Activated CD4-positive, alpha-beta T cell treated with anti-CD3 and anti-CD28 coated beads, Interleukin-2, amount 10 ng/mL, durations not matched to agents 24 days and 14 days (primary cell): ENCODE measurements around the gene CYTH3. TPM values are rescaled to one million over a fixed set of nuclear protein-coding genes. Genes with fewer than 3 reads are reported as not detected.
"Not testable (repeated sequence)": the region's sequence is repeated elsewhere in the genome, so short reads cannot be mapped to it uniquely, and the experiment has no call there.

ENCODE experiments used
- DNase-seq: peaks from one replicate; pipeline ENCODE4 v3.0.0; 2022
- H3K27ac Mint-ChIP-seq: one replicate; pipeline ENCODE4 v1.8.0; 2022; ENCODE audit warnings: mild to moderate bottlenecking, mixed read lengths
- H3K27me3 Mint-ChIP-seq: one replicate; pipeline ENCODE4 v1.8.0; 2022; ENCODE audit warnings: mixed read lengths
- H3K36me3 Mint-ChIP-seq: one replicate; pipeline ENCODE4 v1.8.0; 2022; ENCODE audit warnings: low read depth, mild to moderate bottlenecking, mixed read lengths
- H3K4me1 Mint-ChIP-seq: one replicate; pipeline ENCODE4 v1.8.0; 2021; ENCODE audit warnings: mixed read lengths
- H3K4me3 Mint-ChIP-seq: one replicate; pipeline ENCODE4 v1.8.0; 2022; ENCODE audit warnings: mild to moderate bottlenecking, moderate library complexity, mixed read lengths
- H3K9me3 Mint-ChIP-seq: one replicate; pipeline ENCODE4 v1.8.0; 2021; ENCODE audit warnings: mixed read lengths
- intact Hi-C: fragments of 100-400 bp; cut with micrococcal nuclease; formaldehyde crosslinking; loops from one replicate; pipeline ENCODE4 v1.15.1; 2023
- total RNA-seq: library from RNA; stranded (reverse); gene quantifications from 2 replicates; pipeline ENCODE4 v1.2.3, GENCODE V29; 2022

Gene CYTH3
- total RNA-seq, 1 donor from 2014 or later: 0.65 TPM

DNA sequence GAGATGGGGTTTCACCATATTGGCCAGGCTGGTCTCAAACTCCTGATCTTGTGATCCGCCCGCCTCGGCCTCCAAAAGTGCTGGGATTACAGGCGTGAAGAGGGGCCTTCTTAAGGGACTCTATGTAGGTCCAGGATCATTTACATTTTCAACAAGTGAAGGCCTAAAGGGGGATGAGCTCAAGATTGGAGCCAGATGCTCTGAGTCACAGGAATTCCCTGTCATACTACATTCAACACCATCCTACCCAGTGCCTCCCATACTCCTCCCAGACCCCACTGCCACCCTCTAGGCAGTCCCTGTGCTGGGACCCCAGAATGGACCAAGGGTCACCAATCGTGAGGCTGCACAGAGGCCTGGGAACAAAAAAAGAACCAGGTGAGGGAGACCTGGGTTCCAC lies 29.9 kb downstream of the CYTH3 start:
- H3K27ac Mint-ChIP-seq: no peak overlapping the region
- no peaks in the 10 kb centered on the region for H3K4me1 Mint-ChIP-seq
- intact Hi-C loops: no loop called here
- H3K4me3 Mint-ChIP-seq: no peak overlapping the region
- peaks cover 31% of the 10 kb centered on the region for H3K27me3 Mint-ChIP-seq
- no peak for DNase-seq
- H3K9me3 Mint-ChIP-seq: no peaks in the 10 kb centered on the region
- no peaks in the 10 kb centered on the region for H3K36me3 Mint-ChIP-seq

DNA sequence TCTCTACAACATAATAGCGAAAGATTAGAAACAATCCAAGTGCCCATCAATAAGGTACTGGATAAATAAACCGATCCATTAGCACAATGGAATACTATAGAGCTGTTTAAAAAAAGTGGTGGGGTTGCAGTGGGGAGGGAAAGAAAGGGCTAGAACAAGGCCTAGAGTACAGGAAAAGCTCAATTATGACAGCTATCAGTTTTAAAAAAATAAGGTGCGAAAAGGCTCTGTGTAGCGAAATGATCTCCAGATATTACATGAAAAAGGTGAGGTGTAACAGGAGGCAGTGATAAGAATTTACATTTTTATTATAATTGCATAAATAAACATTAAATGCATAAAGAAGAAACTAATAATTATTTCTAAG lies 30.8 kb downstream of the CYTH3 start:
- H3K27me3 Mint-ChIP-seq: peaks cover 29% of the 10 kb centered on the region
- no peaks in the 10 kb centered on the region for H3K9me3 Mint-ChIP-seq
- no peaks in the 10 kb centered on the region for H3K4me1 Mint-ChIP-seq
- no peak overlapping the region for H3K4me3 Mint-ChIP-seq
- no peaks in the 10 kb centered on the region for H3K36me3 Mint-ChIP-seq
- DNase-seq: no peak
- intact Hi-C loops: no loop called here
- H3K27ac Mint-ChIP-seq: no peak overlapping the region

DNA sequence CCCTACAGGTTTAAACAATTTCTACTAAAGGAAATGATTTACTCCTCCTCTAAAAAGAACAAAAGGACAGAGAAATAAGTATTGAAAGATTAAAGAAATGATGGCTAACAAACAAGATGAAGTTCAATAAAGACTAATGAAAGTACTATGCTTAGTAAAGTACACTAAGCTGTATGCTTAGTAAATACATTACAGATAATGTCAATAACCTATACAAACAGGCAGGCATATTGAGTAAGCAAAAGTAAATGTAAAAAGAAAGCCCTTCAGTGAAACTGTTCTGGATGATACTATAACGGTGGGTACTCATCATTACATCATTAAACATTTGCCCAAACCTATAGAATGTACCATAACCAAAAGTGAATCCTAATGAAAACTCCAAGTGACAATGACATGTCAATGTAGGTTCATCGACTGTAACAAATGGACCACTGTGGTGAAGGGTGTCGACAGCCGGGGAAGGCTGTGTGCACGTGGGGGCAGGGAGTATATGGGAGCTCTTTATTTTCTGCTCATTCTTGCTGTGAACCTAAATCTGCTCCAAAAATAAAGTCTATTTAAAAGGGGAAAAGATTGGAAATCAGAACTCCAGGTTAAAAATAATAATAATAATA lies 34.0 kb downstream of the CYTH3 start:
- Mint-ChIP-seq H3K4me1 (no peaks in the 10 kb centered on the region), H3K9me3 (no peaks in the 10 kb centered on the region), H3K36me3 (no peaks in the 10 kb centered on the region), H3K27ac (no peak overlapping the region), H3K4me3 (no peak overlapping the region), H3K27me3 (peaks cover 33% of the 10 kb centered on the region)
- intact Hi-C loops: no loop called here
- DNase-seq: no peak

DNA sequence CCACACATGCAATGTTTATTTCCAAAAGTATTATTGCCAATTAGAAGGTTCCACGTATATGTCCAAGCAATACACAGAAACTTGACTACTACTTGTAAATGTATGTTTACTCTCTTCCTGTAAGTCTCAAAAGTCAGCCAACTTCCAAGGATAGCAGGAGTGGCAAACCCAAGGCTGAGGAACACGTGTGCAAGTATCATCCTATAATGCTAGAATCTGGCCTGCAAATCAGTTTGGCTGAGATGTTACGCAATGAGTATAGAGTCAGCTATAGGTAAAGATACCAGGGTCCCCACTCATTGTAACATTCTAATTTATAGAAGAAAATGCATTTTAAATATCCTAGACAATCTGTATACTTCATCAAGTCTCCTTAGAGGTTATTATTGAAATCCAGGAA lies 34.7 kb downstream of the CYTH3 start:
- Mint-ChIP-seq H3K4me1 (peaks cover 3% of the 10 kb centered on the region), H3K4me3 (no peak overlapping the region), H3K36me3 (no peaks in the 10 kb centered on the region), H3K27me3 (peaks cover 32% of the 10 kb centered on the region), H3K9me3 (no peaks in the 10 kb centered on the region), H3K27ac (no peak overlapping the region)
- intact Hi-C loops: no loop called here
- no peak for DNase-seq

DNA sequence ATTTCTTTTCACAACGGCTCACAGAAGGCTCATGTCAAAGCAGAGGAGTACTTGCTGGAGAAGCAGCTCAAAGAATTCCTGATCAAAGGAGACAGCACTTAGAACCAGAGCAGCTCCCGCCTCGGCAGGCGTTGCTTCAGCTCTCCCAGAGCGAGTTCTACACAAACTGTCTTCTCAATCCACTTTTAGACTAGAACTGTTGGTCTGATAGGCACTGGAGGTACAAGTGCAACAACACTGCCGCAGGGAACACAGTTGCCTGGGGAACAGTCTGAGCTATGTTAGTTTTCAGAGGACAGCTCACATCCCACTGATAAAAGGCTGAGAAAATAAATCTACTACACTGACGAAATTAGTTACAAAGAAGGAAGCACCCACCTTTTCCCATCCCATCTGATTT lies 35.4 kb downstream of the CYTH3 start:
- no peak overlapping the region for H3K27ac Mint-ChIP-seq
- H3K4me3 Mint-ChIP-seq: no peak overlapping the region
- no peak for DNase-seq
- no peaks in the 10 kb centered on the region for H3K36me3 Mint-ChIP-seq
- peaks cover 39% of the 10 kb centered on the region for H3K27me3 Mint-ChIP-seq
- intact Hi-C loops: no loop called here
- no peaks in the 10 kb centered on the region for H3K9me3 Mint-ChIP-seq
- peaks cover 5% of the 10 kb centered on the region for H3K4me1 Mint-ChIP-seq

- DNase-seq: no peak
- H3K27me3 Mint-ChIP-seq: peaks cover 47% of the 10 kb centered on the region
- H3K36me3 Mint-ChIP-seq: no peaks in the 10 kb centered on the region
- H3K4me3 Mint-ChIP-seq: no peak overlapping the region
- H3K9me3 Mint-ChIP-seq: no peaks in the 10 kb centered on the region
- intact Hi-C loops: no loop called here
- H3K4me1 Mint-ChIP-seq: peaks cover 5% of the 10 kb centered on the region
- H3K27ac Mint-ChIP-seq: no peak overlapping the region
These were observed 37.2 kb downstream of the CYTH3 start for GRCh38 chr7:6235029-6235871.

DNA sequence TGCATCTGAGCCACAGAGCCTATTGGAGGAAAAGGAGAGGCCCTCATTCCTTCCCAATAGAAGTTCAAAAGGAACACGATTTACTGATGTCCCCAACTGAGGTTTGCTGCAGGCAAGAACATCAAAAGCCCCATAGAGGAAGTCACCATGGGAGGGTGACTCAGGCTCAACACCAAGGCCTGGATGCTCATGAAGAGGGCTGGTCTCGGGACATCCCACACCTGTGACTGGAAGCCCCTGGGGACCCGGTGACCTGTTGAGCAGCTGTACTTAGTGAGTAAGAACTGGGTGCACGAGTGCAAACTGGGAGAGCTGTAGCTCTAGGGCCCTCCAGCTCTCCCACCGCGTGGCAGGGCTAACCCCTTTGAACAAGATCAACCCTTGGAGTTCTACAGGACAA lies 38.0 kb downstream of the CYTH3 start:
- Mint-ChIP-seq H3K27me3 (peaks cover 45% of the 10 kb centered on the region), H3K27ac (no peak overlapping the region), H3K9me3 (no peaks in the 10 kb centered on the region), H3K4me1 (peaks cover 5% of the 10 kb centered on the region), H3K36me3 (no peaks in the 10 kb centered on the region), H3K4me3 (no peak overlapping the region)
- intact Hi-C loops: no loop called here
- no peak for DNase-seq

- Mint-ChIP-seq H3K27ac (no peak overlapping the region), H3K4me3 (no peak overlapping the region), H3K27me3 (peaks cover 50% of the 10 kb centered on the region), H3K4me1 (peaks cover 8% of the 10 kb centered on the region), H3K36me3 (no peaks in the 10 kb centered on the region), H3K9me3 (no peaks in the 10 kb centered on the region)
- no peak for DNase-seq
- intact Hi-C loops: no loop called here
These were observed 39.9 kb downstream of the CYTH3 start for GRCh38 chr7:6232534-6232933.

DNA sequence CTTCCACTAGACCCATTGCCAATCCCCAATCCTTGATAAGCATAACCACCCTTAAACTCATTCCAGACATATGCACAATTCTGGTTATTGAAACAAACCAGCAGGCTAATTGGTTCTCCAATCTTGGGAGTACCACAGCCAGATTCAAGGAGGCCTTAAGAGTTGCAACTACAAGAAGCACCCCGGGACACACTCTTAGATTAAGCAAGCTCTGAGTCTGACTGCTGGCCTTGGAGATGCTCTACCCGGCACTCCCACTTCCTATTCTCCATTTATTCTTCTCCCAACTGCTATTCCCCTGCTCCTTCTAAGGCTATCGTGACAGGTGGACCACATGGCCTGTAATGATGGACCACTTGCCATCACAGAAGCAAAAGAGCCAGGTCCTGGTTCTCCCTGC lies 40.3 kb downstream of the CYTH3 start:
- H3K27ac Mint-ChIP-seq: no peak overlapping the region
- H3K4me1 Mint-ChIP-seq: peaks cover 8% of the 10 kb centered on the region
- intact Hi-C loops: no loop called here
- H3K36me3 Mint-ChIP-seq: no peaks in the 10 kb centered on the region
- no peaks in the 10 kb centered on the region for H3K9me3 Mint-ChIP-seq
- H3K27me3 Mint-ChIP-seq: peaks cover 51% of the 10 kb centered on the region
- DNase-seq: no peak
- H3K4me3 Mint-ChIP-seq: no peak overlapping the region

DNA sequence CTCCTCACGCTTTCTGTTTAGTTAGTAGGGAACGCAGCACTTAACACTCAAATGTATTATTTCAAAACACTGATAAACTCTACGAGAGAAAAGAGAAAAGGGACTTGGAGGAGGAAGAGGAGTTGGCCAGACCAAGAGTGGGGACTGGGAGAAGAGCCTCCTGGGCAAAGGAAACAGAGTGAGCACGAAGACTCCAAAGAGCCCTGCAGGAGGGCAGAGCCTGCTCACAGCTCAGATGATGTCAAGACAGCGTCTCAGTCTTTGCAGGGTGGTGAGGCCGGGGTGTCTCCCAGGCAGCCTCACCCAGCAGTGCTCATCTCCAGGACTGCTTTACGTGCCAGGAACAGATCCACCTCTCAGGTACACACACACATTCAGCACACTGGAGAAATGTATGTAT lies 41.2 kb downstream of the CYTH3 start:
- no peaks in the 10 kb centered on the region for H3K9me3 Mint-ChIP-seq
- no peak overlapping the region for H3K27ac Mint-ChIP-seq
- H3K27me3 Mint-ChIP-seq: peaks cover 47% of the 10 kb centered on the region
- H3K4me1 Mint-ChIP-seq: peaks cover 8% of the 10 kb centered on the region
- no peak for DNase-seq
- no peaks in the 10 kb centered on the region for H3K36me3 Mint-ChIP-seq
- intact Hi-C loops: no loop called here
- H3K4me3 Mint-ChIP-seq: no peak overlapping the region

- H3K36me3 Mint-ChIP-seq, H3K4me3 Mint-ChIP-seq, H3K27ac Mint-ChIP-seq, DNase-seq, H3K4me1 Mint-ChIP-seq, H3K9me3 Mint-ChIP-seq, intact Hi-C loops: not testable (repeated sequence)
- peaks cover 51% of the 10 kb centered on the region for H3K27me3 Mint-ChIP-seq
These were observed 43.1 kb downstream of the CYTH3 start for GRCh38 chr7:6229284-6229683.

DNA sequence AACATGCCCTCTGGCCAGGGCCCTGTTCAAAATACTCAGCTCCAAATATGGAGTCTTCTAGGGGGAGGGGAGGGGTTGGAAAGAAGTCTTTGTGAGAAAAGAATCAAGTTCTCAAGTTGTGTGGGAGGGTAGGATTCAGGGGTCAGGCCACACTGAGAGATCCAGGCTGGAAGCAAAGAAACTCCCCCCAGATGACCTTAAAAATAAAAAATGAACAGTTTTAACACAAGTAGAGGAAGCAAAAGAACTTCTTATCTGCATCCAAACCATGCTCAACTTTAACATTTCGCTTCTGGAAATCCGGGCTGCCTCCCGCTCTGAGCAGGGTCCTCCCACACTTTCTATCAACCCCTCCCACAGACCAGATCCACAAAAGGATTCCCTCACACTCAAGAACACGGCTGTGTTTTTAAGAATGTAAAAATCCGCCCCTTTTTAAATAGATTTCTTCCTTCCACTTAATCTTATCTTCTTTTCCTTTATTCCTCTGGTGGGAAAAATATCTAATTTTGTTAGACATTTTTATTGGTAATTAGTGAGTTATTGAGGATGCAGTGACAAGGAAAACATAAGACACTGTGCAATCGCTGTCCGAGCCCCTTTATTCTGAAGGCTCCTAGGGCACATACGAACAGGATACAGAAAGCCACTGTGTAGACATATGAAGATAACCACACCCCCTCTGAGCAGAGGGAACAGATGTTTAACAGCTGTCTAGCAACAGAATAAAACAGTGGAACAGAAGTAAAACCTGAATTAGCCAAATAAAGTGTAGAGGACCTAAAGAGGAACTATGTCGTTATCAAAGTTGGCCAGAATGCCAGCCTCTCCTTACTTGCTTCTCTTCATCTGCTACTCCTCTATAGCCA lies 43.8 kb downstream of the CYTH3 start:
- H3K27ac Mint-ChIP-seq: no peak overlapping the region
- H3K4me3 Mint-ChIP-seq: no peak overlapping the region
- no peak for DNase-seq
- intact Hi-C loops: no loop called here
- peaks cover 8% of the 10 kb centered on the region for H3K4me1 Mint-ChIP-seq
- H3K36me3 Mint-ChIP-seq: no peaks in the 10 kb centered on the region
- H3K27me3 Mint-ChIP-seq: peaks cover 50% of the 10 kb centered on the region
- H3K9me3 Mint-ChIP-seq: no peaks in the 10 kb centered on the region

- Mint-ChIP-seq H3K4me1 (peaks cover 3% of the 10 kb centered on the region), H3K27me3 (peaks cover 43% of the 10 kb centered on the region), H3K27ac (no peak overlapping the region), H3K9me3 (no peaks in the 10 kb centered on the region), H3K4me3 (no peak overlapping the region), H3K36me3 (no peaks in the 10 kb centered on the region)
- no peak for DNase-seq
- intact Hi-C loops: no loop called here
These were observed 45.1 kb downstream of the CYTH3 start for GRCh38 chr7:6227294-6227846.
